HG03432 (cell line): Measurements from ENCODE around the gene EYA4.
"Not testable (repeated sequence)": the region's sequence is repeated elsewhere in the genome, so short reads cannot be mapped to it uniquely, and the experiment has no call there.

ENCODE experiments used
- ATAC-seq: cut with Tn5 transposase; IDR thresholded peaks from one replicate; pipeline ENCODE4 v1.9.1; 2021; ENCODE audit warnings: mild to moderate bottlenecking, moderate library complexity; ENCODE audit not compliant: unreplicated experiment

Gene EYA4

GRCh38 chr6:133554121-133554520, 313.0 kb downstream of the EYA4 start:
- not testable (repeated sequence) for ATAC-seq

- ATAC-seq, result no peak
Measured at GRCh38 chr6:133555685-133556084, 314.5 kb downstream of the EYA4 start.

DNA sequence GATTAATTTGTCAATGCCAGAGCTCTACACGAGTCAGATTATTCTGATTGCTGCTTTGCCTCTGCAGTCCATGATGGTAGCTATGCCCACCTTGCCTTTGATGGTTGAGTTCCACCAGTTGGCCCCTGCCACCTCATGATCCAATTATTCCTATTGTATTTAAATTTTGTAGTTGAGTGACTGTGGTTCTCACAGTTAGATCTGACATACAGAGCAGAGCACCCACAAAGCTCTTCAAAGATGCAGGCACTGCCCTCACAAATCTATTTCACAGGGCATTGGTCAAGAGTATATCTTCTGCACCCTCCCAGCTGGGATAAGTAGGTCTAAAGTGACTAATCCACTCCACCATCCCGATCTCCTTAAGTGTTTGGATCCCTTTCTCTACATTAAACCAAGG, 318.8 kb downstream of the EYA4 start:
- no peak for ATAC-seq

GRCh38 chr6:133567636-133568035, 326.5 kb downstream of the EYA4 start:
- ATAC-seq, result no peak

- ATAC-seq, result peak; percentile 75
Measured at GRCh38 chr6:133568970-133569889, 328.1 kb downstream of the EYA4 start.

DNA sequence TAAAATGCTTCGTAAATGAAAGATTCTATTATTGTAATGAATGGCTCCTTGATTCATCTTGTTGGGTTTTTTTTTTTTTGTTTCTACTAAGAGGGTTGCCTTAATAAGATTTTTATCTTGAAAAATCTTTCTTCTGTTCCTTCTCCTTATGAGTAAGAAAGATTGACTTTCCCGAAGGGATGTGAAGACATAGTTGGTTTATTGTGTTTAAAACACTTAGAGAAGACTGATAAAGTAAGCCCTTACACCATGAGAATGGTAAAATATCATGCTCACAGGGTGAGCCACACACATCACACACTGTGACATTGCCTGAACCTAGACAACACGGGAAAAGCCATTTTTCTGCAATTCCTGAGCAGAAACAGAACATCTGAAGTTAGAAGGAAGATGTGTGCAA, 330.5 kb downstream of the EYA4 start:
- no peak for ATAC-seq

DNA sequence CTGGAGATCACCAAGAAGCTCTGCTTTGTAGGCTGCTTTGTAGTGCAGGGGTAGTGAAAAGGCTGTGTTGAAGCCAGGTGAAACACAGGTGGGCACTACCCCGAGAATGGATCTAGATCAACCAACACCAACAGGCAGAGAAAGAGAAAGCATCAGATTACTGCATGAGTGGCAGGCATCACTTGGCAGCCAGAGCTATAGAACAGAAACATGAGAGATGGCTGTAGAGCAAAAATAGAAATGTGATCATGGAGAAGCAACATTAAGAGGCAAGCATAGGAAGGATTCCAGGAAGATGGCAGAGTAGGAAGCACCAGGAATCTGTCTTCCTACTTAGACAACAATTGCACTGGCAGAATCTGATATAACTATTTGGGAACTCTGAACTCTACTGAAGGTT, 336.7 kb downstream of the EYA4 start:
- no peak for ATAC-seq
